NCI-H2107 treated with DMSO at 0.1 percent for 48 hours (cell line): ENCODE measurements around the gene TANGO2.

Experiments used
- DNase-seq: peaks from one replicate; lab custom pipeline; 2025; ENCODE audit not compliant: unreplicated experiment; lab: John Stamatoyannopoulos, UW

TANGO2 gene

DNA sequence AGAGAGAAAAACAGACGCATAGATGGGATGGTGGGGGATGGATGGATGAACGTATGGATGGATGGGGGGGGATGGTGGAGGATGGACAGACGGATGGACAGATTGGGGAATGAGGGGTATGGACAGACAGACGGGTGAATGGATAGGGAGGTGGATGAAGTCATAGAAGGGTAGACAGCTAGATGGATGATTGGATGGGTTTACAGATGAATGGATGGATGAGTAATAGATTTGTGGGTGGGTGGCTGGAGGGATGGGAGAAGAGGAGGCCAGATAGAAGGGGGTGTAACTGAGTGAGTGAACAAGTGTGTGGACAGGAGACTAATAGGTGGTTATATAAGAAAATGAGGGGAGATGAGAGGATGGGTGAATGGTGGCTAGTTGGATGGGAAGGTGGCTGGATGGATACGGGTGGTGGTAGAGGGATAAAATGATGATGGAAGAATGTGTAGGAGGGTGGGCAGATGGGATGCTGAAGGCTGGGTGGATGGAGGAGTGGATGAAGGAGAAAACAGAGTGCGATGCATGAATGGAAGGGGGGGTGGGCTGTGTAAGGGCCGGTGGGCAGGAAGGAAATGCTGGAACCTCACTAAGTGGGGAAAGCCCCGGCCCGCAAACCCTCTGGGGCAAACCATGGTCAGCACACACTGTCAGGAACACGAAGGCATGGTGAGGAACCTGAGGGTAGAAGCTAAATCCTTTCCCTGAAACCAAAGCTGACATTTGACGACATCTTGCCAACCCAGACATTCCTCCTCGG, 25.9 kb upstream of the TANGO2 start:
- no peak for DNase-seq

DNA sequence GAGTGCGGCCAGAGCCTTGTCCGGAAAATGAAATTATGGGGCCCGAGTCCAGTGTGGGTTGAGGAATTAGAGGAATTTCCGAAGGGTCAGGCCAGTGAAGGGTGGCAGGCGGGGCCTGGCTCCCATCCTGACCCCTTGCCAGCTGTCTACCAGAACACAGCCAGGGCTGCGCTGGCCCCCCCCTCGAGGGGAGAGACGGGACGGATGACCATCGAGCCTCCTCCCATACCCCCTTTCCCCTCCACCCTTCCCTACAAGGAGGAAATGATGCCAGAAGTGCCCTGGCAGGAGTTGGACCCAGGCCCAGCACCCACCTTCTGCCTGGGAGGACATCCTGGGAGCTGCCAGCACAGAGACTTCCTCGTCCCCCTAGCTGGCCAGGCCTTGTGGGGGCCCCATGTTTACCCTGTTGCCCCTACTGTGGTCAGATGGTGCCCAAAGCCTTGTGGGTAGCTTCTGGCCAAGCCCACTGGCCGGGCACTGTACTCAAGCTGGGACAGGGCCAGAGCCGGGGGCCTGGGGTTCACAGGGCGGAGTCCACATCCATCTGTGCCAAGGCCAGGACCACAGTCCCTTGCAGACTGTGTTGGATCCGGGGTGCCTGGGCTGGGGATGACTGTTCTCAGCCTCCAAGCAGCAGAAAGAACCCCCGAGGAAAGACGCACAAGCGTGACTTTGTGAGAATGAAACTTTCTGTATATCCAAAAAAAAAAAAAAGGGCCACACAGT, 25.1 kb upstream of the TANGO2 start:
- no peak for DNase-seq

DNA sequence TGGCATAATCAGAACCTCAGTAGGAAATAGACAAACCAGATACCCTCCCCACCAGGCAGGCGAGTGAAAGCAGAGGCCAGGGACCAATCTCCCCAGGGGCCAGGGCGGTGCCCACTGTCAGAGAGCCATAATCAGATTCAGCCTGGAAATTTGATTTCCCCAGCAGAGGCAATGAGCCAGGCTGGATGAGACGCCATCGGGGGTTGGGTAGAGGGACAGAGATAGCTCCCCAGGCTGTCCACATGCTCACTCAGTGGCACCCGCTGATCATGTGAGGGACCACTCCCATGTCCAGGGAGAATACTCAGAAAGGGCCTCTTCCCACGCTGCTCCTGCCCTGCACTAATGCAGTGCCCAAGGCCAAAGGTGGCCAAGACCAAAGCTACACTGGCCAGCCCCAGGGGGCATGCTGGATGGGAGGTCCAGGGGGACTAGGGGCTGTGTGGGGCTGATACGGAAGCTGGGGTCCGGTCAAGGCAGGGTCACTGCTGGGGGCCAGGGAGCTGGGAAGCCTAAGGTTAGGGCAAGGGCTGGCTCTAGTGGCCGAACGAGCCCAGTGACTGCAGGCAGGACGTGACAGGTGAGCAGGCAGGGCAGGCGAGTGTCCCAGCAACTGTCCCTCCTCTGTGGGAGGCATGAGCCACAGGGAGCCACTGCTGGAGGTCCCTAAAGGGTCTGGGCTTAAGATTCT, 24.1 kb upstream of the TANGO2 start:
- no peak for DNase-seq

DNA sequence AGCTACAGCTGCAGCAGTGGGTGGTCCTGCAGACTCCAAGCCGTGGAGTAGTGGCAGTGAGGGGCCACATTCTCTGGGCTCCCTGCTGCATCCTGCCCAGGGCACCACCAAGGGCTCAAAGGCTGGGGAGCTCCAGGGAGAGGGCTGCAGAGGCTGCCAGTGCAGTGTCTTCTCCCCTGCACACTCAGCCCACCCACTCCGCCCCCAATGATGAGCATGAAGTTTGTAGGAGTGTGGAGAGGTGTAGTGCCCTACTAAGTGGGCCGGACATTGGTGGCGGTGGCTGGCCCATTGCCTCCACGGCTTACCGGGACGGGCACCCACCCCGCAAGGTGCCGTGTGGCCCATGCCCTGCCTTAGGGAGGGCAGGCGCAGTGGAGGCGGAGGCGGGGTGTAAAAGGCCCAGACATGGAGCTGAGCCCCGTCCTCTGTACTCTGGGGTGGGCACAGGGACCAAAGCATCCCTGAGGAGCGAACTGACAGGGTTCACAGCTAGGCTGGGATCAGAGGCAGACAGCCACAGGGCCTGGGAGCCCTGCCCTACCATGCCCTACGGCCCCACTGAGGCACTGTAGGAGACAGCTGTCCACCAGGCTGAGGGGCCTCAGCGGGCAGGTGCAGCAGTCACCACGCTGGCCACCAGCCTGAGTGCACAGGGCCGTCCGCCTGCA, 23.2 kb upstream of the TANGO2 start:
- DNase-seq: no peak

DNA sequence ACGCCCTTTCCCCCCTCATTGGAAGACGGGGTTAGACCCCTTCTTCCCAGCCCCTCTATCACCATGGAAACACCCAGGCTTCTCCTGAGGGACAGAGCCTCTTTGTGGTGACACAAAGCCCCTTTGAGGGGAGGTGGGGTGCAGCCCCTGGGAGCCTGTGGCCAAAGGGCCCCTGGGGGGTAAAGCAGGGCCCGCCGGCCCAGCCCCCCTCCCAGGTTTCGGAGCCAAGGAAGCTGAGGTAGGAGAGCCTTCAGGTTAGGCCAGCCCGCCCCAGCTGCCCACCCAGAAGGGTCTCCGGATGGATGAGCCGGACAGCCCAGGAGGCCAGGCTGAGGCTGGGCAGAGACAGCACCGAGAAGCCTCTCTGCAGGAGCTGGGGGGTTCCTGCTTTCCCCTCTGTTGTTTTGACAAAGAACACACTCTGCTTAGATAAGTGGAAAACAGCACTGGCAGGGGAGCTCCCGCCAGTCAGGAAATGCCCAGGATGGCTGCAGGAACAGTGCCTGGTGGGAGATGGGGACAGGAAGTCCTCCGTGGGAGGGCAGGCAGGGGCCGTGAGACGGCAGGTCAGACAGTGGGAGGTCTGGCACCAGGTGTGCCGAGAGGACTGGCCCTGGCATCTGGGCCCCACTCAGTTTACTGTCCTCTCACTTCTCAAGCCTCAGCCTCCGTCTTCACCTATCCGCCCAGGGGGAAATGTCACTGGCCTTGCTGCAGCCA, 22.5 kb upstream of the TANGO2 start:
- no peak for DNase-seq

DNA sequence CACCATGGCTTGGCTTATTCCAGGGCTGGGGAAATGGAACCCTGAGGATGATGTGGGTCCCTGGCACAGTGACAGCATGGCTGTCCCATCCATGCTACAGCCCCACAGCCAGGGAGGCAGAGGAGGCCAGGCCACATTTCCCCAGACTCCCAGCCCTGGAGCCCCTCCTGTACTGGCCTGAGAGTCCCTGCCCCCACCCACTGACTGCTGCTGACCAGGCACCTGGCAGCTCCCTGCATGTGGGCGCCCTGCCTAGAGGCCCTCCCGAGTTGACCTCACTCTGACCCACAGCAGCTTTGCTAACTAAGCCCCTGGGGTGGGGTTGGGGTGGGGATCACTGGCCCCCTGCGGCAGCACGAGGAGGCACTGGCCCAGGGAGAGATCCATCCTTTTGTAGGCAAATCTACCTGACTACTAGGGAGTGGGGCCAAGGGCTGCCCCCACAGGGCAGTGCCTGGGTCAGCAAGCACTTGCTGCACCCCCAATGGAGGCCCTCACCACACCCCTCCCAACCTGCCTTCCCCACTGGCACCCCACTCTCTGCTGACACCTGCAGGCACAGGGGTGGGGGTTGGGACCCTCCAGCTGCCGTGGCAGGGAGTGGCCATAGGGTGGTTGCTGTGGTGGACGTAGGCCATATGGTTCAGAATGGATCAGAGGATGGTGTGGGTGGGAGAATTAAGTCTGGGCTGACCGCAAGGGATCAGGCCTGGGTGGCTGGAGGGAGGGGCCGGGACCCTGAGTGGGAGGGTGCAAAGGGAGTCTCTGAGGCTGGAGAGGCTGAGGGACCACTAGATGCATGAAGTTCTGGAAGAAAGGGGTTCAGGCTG, 21.7 kb upstream of the TANGO2 start:
- no peak for DNase-seq

DNA sequence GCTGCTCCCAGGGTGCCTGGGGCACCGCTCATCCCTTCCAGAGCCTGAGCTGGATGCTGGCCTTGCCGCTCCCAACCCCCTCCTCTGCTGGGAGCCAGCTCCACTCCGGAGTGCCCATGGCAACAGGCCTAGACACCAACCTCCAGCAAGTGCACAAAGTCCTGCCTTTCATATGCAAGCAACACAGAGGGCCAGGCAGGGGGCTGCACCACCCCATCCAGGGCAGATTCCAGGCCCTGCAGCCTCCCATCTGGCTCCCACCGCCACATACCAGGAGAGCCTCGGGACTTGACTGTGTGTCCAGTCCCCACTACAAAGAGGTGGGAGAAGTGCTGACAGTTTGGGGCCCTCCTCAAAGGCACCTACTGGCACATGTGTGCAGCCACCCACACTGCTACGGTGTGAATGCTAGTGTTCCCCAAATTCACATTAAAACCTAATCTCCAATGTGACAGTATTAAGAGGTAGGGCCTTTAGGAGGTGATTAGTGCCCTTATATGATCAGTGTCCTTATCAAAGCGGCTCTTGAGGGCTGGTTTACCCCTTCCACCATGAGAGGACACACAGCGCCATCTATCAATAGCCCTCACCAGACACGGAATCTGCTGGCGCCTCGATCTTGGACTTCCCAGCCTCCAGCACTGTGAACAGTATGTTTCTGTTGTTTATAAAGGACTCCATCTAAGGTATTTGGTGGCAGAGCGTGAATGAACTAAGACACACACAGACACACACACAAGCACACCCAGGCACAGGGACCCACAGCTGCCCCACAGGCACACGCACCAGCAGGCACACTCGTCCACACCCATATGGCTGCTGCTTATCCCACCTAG, 20.4 kb upstream of the TANGO2 start:
- DNase-seq: no peak

DNA sequence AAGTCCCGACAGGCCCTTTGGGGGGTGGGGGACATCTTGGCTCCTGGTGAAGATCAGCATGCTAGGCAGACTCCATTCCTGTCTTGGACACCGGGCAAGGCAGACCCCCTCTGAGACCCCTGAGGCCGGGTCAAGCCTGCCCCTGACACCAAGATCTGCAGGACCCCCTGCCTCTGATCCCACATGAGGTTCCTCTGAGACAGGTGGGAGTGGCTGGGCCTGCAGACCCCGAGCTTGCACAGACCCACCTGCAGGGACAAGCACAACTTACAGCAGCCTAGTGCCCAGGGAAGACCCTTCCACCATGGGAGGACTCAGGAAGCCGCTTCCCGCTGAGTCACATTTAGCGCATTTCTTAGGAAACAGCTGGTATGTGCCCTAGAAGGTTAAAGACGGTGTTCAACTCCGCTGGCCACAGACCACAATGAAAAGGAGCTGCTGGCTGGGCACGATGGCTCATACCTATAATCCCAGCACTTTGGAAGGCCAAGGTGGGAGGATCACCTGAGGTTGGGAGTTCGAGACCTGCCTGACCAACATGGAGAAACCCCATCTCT, 19.8 kb upstream of the TANGO2 start:
- DNase-seq: no peak

DNA sequence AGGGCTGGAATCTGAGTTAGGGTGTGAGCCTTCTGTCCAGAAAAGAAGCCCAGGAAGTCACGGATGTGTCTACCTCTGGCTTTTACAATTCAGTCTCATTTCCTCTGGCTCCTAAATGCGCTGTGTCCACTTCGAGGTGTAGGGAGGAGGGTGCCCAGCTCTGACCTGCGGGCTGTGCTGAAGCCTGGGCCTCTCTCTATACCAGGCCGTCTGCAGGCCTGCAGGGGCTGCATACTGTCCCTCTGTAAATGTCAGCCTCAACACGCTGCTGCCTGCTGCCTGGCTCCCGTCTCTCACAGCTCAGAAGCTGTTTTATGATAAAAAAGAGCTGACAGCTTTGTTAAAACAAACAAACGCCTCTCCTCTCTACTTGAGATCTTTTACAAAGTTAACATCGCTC, 18.8 kb upstream of the TANGO2 start:
- DNase-seq: no peak

DNA sequence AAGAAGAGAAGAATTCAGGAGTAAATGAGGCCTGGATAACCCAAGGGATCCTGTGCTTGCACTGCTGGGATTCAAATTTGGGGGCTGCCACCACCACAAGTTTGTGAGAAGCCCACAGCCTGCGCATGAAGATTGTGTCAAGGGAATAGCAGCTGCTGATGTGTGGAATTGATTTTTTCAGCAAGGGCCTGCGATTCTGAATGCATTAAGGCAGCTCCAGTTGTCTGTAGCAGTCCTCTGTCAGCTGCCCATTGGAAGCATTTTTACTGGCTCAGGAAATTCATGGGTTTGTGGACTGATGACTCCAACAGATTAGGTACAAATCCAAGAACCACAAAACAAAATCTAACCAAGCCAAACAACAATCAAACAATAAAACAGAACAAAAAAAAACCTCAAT, 18.3 kb upstream of the TANGO2 start:
- no peak for DNase-seq

DNA sequence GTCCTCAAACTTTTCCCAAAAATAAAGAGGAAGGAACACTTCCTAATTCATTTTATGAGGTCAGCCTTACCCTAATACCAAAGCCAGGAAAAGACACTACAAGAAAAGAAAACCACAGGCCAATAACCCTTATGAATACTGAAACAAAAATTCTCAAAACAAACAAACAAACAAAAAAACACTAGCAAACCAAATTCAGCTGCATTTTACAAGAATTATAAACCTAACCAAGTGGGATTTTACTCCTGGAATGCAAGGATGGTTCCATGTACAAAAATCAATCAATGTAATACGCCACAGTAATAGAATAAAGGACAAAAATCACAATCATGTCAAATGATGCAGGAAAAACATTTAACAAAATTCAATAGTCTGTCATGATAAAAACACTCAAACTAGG, 17.6 kb upstream of the TANGO2 start:
- DNase-seq: no peak

DNA sequence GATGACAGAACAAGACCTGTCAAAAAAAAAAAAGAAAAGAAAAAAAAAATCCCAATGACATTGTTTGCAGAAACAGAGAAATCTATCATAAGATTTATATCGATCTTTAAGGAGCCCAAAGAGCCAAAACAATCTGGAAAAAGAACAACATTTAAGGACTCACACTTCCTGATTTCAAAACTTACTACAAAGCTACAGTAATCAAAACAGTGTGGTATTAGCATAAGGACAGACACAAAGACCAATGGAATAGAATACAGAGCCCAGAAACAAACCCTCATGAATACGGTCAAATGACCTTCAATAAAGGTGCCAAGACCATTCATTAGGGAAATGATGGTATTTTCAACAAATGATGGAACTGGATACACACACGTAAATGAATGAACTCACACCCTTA, 16.4 kb upstream of the TANGO2 start:
- DNase-seq: no peak

DNA sequence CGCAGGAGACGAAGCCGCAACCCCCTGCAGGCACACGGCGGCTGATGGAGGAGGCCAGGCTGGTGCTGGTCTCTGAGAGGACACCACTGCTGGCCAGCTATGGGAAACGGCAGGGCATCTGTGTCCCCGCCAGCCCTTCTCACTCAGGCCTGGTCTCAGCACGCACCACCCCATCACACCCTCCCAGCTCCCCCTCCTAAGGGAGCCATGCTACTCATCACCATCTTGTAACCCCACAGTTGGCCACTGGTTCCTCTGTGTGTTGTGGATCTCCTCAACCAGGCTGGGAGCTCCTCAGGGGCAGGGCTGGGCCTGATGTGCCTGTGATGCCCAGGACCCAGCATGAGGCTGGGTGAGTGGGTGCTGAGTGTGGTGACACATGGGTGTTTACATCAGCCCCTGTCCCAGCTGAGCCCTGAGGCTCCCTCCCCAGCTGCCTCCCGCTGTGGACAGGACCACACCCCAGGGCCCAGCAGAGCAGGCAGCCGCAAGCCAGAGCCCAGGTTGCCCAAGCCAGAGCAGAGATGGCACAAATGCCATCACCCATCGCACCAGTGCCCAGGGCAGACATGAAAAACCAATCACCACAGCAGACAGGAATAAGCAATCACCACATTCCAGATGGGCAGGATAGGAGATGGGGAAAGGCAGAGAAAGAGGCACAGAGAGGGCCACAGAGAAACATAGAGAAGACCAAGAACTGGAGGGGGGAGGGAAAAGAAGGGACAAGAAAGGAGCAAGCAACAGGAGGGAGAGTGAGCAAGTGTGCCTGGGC, 12.5 kb upstream of the TANGO2 start:
- no peak for DNase-seq

DNA sequence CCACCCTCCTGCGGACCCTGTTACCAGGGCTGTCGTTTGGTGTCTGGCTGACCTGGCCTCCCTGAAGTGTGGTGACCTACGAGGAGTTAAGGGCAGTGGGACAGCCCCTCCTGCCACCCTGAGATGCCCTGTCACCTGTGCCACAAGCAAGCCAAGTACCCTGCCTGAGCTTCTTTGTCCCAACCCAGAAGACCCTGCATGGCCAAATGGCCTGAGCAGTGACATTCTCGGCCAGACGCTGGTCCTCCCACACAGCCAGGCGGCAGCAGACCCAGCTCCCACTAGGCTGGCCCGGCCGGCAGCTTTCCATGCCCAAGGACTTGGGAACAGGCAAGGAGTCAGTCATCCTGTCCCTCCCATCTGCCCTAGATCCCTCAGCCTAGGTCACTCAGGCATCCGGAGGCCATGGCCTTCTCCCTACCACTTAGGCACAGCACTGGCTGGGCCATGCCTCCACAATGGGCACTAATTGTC, 11.9 kb upstream of the TANGO2 start:
- no peak for DNase-seq

DNA sequence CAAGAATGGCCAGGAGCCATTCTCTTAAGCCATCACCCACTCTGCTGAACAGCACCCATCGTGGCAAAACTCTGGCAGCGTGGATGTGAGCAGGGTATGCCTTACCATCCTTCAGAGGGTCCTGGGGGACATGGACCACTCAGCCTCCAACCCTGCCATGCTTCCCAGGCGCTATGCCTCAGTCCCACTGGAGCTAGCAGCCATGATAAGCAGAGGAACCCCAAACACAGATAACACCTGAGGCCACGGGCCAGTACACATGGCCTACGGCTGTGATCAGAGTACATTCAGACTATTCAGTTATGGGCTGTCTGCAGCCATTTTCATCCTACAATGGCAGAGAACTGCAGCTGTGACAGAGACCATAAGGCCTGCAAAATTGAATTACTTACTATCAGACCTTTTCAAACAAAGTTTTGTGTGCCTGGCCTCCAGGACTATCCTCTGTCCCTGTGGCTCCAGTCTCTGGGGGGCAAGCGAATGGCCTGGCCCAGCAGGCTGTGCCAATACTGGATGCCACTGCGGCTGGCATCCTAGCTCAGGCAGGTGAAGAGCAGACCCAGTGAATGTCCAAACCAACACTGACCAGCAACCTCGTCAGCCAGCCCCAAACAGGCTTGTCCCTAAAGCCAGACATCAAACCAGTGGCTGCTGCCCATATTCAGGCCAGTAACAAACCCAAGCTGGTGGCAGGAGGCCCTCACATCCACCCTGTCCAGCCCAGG, 11.2 kb upstream of the TANGO2 start:
- DNase-seq: no peak

DNA sequence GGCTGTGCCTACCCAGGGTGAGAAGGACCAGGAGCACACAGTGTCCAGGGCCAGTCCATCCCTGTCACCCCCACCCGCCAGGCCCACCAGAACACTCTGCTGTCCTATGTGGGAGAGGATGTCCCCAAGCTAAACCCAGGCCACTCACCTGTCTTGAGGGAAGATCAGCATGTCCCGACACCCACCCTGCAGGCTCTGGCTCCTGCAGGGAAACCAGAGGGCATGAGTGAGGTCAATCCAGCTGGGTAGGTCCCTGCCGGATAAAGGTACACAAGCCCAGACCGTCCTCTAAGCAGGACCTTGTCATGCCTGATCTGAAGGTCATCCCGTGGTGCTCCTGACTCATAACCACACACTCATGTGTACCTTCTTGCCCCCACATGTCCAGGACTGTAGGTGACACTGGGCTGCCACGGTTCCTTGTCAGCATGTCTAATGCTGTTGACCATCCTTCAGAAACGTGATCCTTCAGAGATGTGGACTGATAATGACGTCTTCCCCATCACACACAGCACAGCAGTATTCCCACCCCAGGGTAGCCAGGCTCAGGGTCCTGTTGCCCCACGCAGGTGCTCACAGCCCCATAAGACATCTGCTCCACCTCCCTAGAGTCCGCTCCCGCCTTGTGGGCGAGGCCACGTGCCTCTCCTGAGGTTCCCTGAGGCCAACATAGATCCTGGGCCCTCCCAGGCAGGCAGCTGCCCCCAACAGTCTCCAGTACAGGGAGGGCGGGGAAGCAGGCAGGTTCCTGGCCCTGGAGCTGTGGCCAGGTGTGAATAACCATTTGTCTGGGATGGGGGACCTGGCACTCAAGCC, 10.4 kb upstream of the TANGO2 start:
- DNase-seq: no peak
